IMR-90 (cell line): ENCODE results near the gene MAPK8IP3. TPM values are rescaled to one million over a fixed set of nuclear protein-coding genes. Genes with fewer than 3 reads are reported as not detected.

Source experiments
- ATAC-seq: fragments of 200-7000 bp; cut with Tn5 transposase; 2 replicates; pipeline ENCODE4 v1.9.1; 2020; ENCODE audit warnings: low read depth, mild to moderate bottlenecking, moderate library complexity
- BruUV-seq: library from RNA; stranded (reverse); fragments of 400-500 nt; replicated peaks from 2 replicates; lab custom pipeline; 2021; lab: Mats Ljungman, UMichigan
- CTCF ChIA-PET: fragments of 300-600 bp; formaldehyde crosslinking; extraction: SDS; loops from one replicate; lab custom pipeline; 2021; ENCODE audit warnings: antibody characterized with exemption; lab: Yijun Ruan, JAX
- POLR2A ChIA-PET: fragments of 300-600 bp; sonication (Branson Sonifier 250); formaldehyde crosslinking; loops from one replicate; lab custom pipeline; 2022; ENCODE audit warnings: antibody characterized with exemption; ENCODE audit not compliant: unreplicated experiment; lab: Charles Lee
- DNase-seq: peaks from one replicate; pipeline ENCODE4 v3.0.0; 2013
- H2AFZ ChIP-seq: replicated peaks from 2 replicates; pipeline ENCODE3; 2013; ENCODE audit warnings: low read length, mild to moderate bottlenecking; ENCODE audit not compliant: poor library complexity
- H2AK5ac ChIP-seq: 2 replicates; pipeline ENCODE4 v1.6.1; 2013; ENCODE audit warnings: low read depth, low read length, inconsistent platforms
- H2AK9ac ChIP-seq: replicated peaks from 2 replicates; pipeline ENCODE3; 2013; ENCODE audit warnings: mild to moderate bottlenecking, low read depth, low read length, moderate library complexity; ENCODE audit not compliant: poor library complexity
- H2BK120ac ChIP-seq: 2 replicates; pipeline ENCODE4 v1.6.1; 2013; ENCODE audit warnings: low read depth, low read length, inconsistent platforms
- H2BK15ac ChIP-seq: 3 replicates; pipeline ENCODE4 v1.6.1; 2013; ENCODE audit warnings: low read depth, low read length, inconsistent platforms
- H2BK20ac ChIP-seq: 2 replicates; pipeline ENCODE4 v1.6.1; 2013; ENCODE audit warnings: low read depth, mild to moderate bottlenecking, inconsistent platforms, low read length, moderate library complexity
- H2BK5ac ChIP-seq: 2 replicates; pipeline ENCODE4 v1.6.1; 2013; ENCODE audit warnings: mild to moderate bottlenecking, low read depth, low read length, inconsistent platforms; ENCODE audit not compliant: poor library complexity, severe bottlenecking
- H3K14ac ChIP-seq: replicated peaks from 2 replicates; pipeline ENCODE4 v1.6.1; 2013; ENCODE audit warnings: low read depth, low read length, inconsistent platforms
- H3K18ac ChIP-seq: 2 replicates; pipeline ENCODE4 v1.6.1; 2013; ENCODE audit warnings: low read depth, low read length, control low read depth
- H3K23ac ChIP-seq: 2 replicates; pipeline ENCODE4 v1.6.1; 2013; ENCODE audit warnings: low read depth, low read length, inconsistent platforms
- H3K27ac ChIP-seq: 2 replicates; pipeline ENCODE4 v1.5.1; 2013; ENCODE audit warnings: mild to moderate bottlenecking, control low read depth, low read length; ENCODE audit not compliant: insufficient read depth
- H3K27me3 ChIP-seq: 2 replicates; pipeline ENCODE4 v1.6.1; 2013; ENCODE audit warnings: low read length; ENCODE audit not compliant: control insufficient read depth, insufficient read depth
- H3K36me3 ChIP-seq: 2 replicates; pipeline ENCODE4 v1.6.1; 2013; ENCODE audit warnings: low read length, mixed read lengths; ENCODE audit not compliant: control insufficient read depth, insufficient read depth
- H3K4ac ChIP-seq: 2 replicates; pipeline ENCODE4 v1.6.1; 2013; ENCODE audit warnings: low read depth, low read length, inconsistent platforms
- H3K4me1 ChIP-seq: 2 replicates; pipeline ENCODE4 v1.6.1; 2013; ENCODE audit warnings: low read length, mixed read lengths; ENCODE audit not compliant: control insufficient read depth, insufficient read depth
- H3K4me2 ChIP-seq: 2 replicates; pipeline ENCODE4 v1.6.1; 2013; ENCODE audit warnings: low read depth, mild to moderate bottlenecking, control low read depth, low read length, moderate library complexity
- H3K4me3 ChIP-seq: 2 replicates; pipeline ENCODE4 v1.5.1; 2013; ENCODE audit warnings: low read depth, mild to moderate bottlenecking, control low read depth, low read length, moderate library complexity; ENCODE audit not compliant: insufficient read depth
- H3K56ac ChIP-seq: 2 replicates; pipeline ENCODE4 v1.6.1; 2013; ENCODE audit warnings: low read length, inconsistent platforms; ENCODE audit not compliant: insufficient read depth; ENCODE audit errors: extremely low read depth
- H3K79me1 ChIP-seq, 2 experiments: 2 replicates each; pipeline ENCODE4 v1.6.1; 2013; ENCODE audit warnings: low read length in 2 of 2, inconsistent platforms in 1 of 2, low read depth in 1 of 2
- H3K9ac ChIP-seq: 2 replicates; pipeline ENCODE4 v1.6.1; 2013; ENCODE audit warnings: low read depth, low read length, control low read depth
- H3K9me1 ChIP-seq: 2 replicates; pipeline ENCODE4 v1.6.1; 2013; ENCODE audit warnings: low read length, inconsistent platforms; ENCODE audit not compliant: insufficient read depth
- H3K9me3 ChIP-seq: 2 replicates; pipeline ENCODE4 v1.6.1; 2013; ENCODE audit warnings: low read length; ENCODE audit not compliant: control insufficient read depth, insufficient read depth
- H4K20me1 ChIP-seq: 2 replicates; pipeline ENCODE4 v1.6.1; 2013; ENCODE audit warnings: low read length, inconsistent platforms; ENCODE audit not compliant: insufficient read depth
- H4K5ac ChIP-seq: 2 replicates; pipeline ENCODE4 v1.6.1; 2013; ENCODE audit warnings: mild to moderate bottlenecking, low read depth, low read length, control low read depth
- H4K8ac ChIP-seq, 2 experiments: 2 replicates each; pipeline ENCODE4 v1.6.1; 2013; ENCODE audit warnings: low read depth in 2 of 2, low read length in 2 of 2, control low read depth in 1 of 2, inconsistent platforms in 1 of 2
- H4K91ac ChIP-seq: 2 replicates; pipeline ENCODE4 v1.6.1; 2013; ENCODE audit warnings: low read depth, low read length, inconsistent platforms; ENCODE audit not compliant: insufficient read depth
- CHD1 ChIP-seq: IDR thresholded peaks from 2 replicates; pipeline ENCODE4 v1.6.1; 2012; ENCODE audit warnings: low read depth, low read length, improper control_type of control experiment
- CTCF ChIP-seq: conservative IDR thresholded peaks from 2 replicates; pipeline ENCODE4 v1.5.1; 2012; ENCODE audit warnings: mild to moderate bottlenecking, low read depth, low read length, improper control_type of control experiment
- FOS ChIP-seq: fragments of 150-350 bp; IDR thresholded peaks from 2 replicates; pipeline ENCODE4 v1.6.1; 2016; ENCODE audit warnings: low read depth, low read length
- MAFK ChIP-seq: IDR thresholded peaks from 2 replicates; pipeline ENCODE4 v1.6.1; 2012; ENCODE audit warnings: low read depth, low read length, improper control_type of control experiment
- MAZ ChIP-seq: IDR thresholded peaks from 2 replicates; pipeline ENCODE4 v1.6.1; 2012; ENCODE audit warnings: low read depth, mild to moderate bottlenecking, low read length, improper control_type of control experiment, moderate library complexity, borderline replicate concordance
- MXI1 ChIP-seq: IDR thresholded peaks from 2 replicates; pipeline ENCODE4 v1.6.1; 2012; ENCODE audit warnings: low read depth, mild to moderate bottlenecking, low read length, moderate library complexity, borderline replicate concordance
- POLR2A ChIP-seq: IDR thresholded peaks from 2 replicates; pipeline ENCODE4 v1.6.1; 2012; ENCODE audit warnings: mild to moderate bottlenecking, low read depth, low read length
- RAD21 ChIP-seq: IDR thresholded peaks from 2 replicates; pipeline ENCODE4 v1.6.1; 2012; ENCODE audit warnings: low read length, improper control_type of control experiment
- RFX5 ChIP-seq: IDR thresholded peaks from 2 replicates; pipeline ENCODE4 v1.8.0; 2012; ENCODE audit warnings: low read depth, mild to moderate bottlenecking, low read length, moderate library complexity
- SMC3 ChIP-seq: fragments of 150-350 bp; IDR thresholded peaks from 2 replicates; pipeline ENCODE4 v1.6.1; 2016; ENCODE audit warnings: low read depth, mild to moderate bottlenecking, antibody characterized with exemption, low read length, moderate library complexity
- WGBS, 2 experiments: methylation state at CpG; one replicate each; pipeline versions ENCODE4 v1.1.5 to v1.1.7; 2013; ENCODE audit warnings: missing lambda C conversion rate in 2 of 2; ENCODE audit not compliant: insufficient read length in 1 of 2; ENCODE audit errors: extremely low coverage in 2 of 2; 5-methylcytosine and 5-hydroxymethylcytosine counted together
- dilution Hi-C: fragments of 300-500 bp; cut with HindIII; formaldehyde crosslinking; loops from one replicate; pipeline ENCODE4 v1.14.3; 2018; ENCODE audit warnings: low sequenced_read_pairs; ENCODE audit not compliant: unreplicated experiment
- in situ Hi-C: fragments of 300-500 bp; cut with MboI; formaldehyde crosslinking; loops from 3 replicates; pipeline ENCODE4 v1.14.3; 2019; ENCODE audit warnings: low sequenced_read_pairs, inconsistent platforms, mixed read lengths
- intact Hi-C: fragments of 100-400 bp; cut with micrococcal nuclease; formaldehyde crosslinking; loops from 2 replicates; pipeline ENCODE4 v1.10.0; 2022
- polyA plus RNA-seq, 3 experiments: library from polyadenylated mRNA; depleted of rRNA; stranded (reverse); fragments of >200 nt; gene quantifications; 2 replicates each; pipeline ENCODE4 v1.2.3, GENCODE V29; 2012; ENCODE audit warnings: low replicate concordance in 1 of 3
- total RNA-seq: library from RNA; depleted of rRNA; stranded (reverse); fragments of >200 nt; gene quantifications from 2 replicates; pipeline ENCODE4 v1.2.3, GENCODE V29; 2012

The MAPK8IP3 gene
- total and polyA plus RNA-seq, 2 of the 4 experiments (the other 2 are of a cell fraction), result 17.0 to 69.1 TPM

GRCh38 chr16:1792836-1793577 is 87.0 kb downstream of the MAPK8IP3 start:
- Histone ChIP-seq H2AK5ac (no peak overlapping the region), H3K27me3 (no peaks in the 10 kb centered on the region), H4K20me1 (peaks cover under 1% of the 10 kb centered on the region; the same call in 1 of the 2 replicates), H2BK20ac (no peak overlapping the region), H3K27ac (no peak overlapping the region), H3K14ac (no peak overlapping the region), H3K4ac (no peak overlapping the region), H4K91ac (no peak overlapping the region), H2BK120ac (no peak overlapping the region), H3K4me3 (no peak overlapping the region), H2BK5ac (no peak overlapping the region), H4K8ac (no peak overlapping the region), H2AK9ac (no peak overlapping the region), H3K4me2 (no peak overlapping the region), H3K18ac (no peak overlapping the region), H2AFZ (no peak overlapping the region), H3K56ac (no peak overlapping the region), H3K36me3 (peaks cover 24% of the 10 kb centered on the region), H3K9me3 (peaks cover 5% of the 10 kb centered on the region; the same call in 1 of the 2 replicates), H3K23ac (no peak overlapping the region), H3K9me1 (0 out of 2 replicates have a peak, but pooled peaks cover 2% of the 10 kb centered on the region), H3K9ac (no peak overlapping the region), H4K5ac (no peak overlapping the region), H3K79me1 (no peaks in the 10 kb centered on the region), H3K4me1 (no peaks in the 10 kb centered on the region), H2BK15ac (no peak overlapping the region)
- POLR2A ChIA-PET, result no interaction called here
- CTCF ChIA-PET, result no interaction called here
- TF ChIP-seq CHD1, result no peak
- no peak for TF ChIP-seq RFX5
- no peak for TF ChIP-seq MXI1
- no peak for TF ChIP-seq MAZ
- TF ChIP-seq MAFK, result no peak
- no peak for TF ChIP-seq CTCF
- TF ChIP-seq RAD21, result no peak
- TF ChIP-seq POLR2A, result no peak
- TF ChIP-seq FOS, result no peak
- TF ChIP-seq SMC3, result no peak
- no peak for DNase-seq
- dilution Hi-C loops (no loop called here), intact Hi-C loops (no loop called here), in situ Hi-C loops (no loop called here)
- no TSS peak for BruUV-seq
- WGBS, 2 experiments, result 89% methylated on average over 10 of the region's 33 CpGs; no CpG with 5 or more reads in 1 of the 2 experiments
- no peak for ATAC-seq
